DMS 273 (cell line): ENCODE results near the gene MAPKAPK5.
"Not testable (repeated sequence)": the region's sequence is repeated elsewhere in the genome, so short reads cannot be mapped to it uniquely, and the experiment has no call there.

Experiments
- DNase-seq: peaks from one replicate; lab custom pipeline; 2025; ENCODE audit not compliant: unreplicated experiment; lab: John Stamatoyannopoulos, UW

MAPKAPK5 gene

DNA sequence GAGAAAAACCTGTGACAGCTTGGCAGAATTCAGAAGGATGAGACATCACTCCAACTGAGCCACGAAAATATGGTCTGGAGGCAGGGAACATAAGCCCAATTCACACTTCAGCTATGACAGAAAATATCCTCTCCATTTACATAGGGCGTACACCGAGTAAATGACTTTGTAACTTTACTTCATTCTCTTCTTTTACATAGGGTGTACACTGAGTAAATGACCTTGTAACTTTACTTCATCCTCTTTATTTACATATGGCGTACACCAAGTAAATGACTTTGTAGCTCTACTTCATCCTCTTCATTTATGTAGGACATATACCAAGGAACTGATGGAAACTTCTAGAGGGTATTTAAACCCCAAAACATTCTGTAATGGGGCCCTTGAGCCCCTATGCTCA is 14.1 kb upstream of the MAPKAPK5 start:
- no peak for DNase-seq

DNA sequence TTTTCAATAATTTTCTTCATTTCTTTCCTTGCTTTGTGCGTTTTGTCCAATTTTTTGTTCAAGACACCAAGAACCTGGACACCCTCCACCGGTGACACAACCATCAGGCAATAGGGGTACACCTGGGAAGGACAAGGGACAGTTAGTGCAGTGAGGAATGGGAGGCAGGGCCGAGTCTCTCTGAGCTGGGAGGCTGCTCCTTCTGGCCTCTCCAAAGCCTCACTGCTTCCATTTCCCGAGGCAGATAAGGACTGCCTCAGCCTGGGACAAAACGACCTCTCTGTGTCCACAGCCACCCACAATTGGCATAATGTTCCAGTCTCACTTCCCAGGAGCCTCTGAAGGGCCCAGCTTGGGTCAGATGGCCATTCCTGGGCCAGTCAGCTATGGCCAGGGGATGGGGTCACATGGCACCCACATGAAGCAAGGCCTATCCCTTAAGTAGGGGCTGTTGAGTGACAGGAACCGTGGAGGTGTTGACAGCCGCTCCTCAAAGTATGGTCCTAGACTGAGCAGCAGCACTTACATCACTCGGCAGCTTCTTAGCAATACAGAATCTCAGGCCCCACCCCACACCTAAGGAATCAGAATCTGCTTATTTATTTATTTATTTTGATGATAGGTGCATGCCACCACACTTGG is 13.6 kb upstream of the MAPKAPK5 start:
- DNase-seq = no peak

DNA sequence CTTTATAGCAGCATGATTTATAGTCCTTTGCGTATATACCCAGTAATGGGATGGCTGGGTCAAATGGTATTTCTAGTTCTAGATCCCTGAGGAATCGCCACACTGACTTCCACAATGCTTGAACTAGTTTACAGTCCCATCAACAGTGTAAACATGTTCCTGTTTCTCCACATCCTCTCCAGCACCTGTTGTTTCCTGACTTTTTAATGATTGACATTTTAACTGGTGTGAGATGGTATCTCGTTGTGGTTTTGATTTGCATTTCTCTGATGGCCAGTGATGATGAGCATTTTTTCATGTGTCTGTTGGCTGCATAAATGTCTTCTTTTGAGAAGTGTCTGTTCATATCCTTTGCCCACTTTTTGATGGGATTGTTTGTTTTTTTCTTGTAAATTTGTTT is 12.4 kb upstream of the MAPKAPK5 start:
- not testable (repeated sequence) for DNase-seq

DNA sequence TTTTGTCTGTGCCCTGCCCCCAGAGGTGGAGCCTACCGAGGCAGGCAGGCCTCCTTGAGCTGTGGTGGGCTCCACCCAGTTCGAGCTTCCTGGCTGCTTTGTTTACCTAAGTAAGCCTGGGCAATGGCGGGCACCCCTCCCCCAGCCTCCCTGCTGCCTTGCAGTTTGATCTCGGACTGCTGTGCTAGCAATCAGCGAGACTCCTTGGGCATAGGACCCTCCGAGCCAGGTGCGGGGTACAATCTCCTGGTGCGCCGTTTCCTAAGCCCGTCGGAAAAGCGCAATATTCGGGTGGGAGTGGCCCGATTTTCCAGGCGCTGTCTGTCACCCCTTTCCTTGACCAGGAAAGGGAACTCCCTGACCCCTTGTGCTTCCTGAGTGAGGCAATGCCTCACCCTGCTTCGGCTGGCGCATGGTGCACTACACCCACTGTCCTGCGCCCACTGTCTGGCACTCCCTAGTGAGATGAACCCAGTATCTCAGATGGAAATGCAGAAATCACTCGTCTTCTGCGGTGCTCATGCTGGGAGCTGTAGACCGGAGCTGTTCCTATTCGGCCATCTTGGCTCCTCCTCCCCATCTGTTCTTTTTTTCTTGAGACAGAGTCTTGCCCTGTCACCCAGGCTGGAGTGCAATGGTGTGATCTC is 7.2 kb upstream of the MAPKAPK5 start:
- peak; percentile 6 for DNase-seq

DNA sequence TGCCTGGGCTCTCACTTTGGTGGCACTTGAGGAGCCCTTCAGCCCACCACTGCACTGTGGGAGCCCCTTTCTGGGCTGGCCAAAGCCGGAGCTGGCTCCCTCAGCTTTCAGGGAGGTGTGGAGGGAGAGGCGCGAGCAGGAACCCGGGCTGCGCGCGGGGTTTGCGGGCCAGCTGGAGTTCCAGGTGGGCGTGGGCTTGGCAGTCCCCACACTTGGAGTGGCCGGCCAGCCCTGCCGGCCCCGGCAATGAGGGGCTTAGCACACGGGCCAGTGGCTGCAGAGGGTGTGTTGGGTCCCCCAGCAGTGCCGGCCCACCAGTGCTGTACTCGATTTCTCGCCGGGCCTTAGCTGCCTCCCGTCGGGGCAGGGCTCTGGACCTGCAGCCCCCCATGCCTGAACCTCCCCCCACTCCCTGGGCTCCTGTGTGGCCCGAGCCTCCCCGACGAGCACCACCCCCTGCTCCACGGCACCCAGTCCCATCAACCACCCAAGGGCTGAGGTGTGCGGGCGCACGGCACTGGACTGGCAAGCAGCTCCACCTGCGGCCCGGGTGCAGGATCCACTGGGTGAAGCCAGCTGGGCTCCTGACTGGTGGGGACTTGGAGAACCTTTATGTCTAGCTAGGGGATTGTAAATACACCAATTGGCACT is 6.4 kb upstream of the MAPKAPK5 start:
- DNase-seq = not testable (repeated sequence)

DNA sequence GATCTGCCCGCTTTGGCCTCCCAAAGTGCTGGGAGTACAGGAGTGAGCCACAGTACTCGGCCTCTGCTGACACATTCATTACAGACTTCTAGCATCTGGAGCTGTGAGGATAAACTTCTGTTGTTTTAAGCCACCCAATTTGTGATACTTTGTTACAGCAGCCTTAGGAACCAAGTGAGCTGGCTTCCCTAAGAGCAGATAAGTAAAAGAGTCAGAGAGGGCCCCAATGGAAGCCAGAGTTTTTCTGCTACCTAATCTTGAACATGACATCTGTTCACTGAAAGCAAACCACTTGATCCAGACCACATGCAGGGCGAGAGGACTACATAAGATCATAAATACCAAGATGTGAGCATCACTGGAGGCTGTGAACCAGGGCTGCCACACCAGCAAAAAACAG is 3.7 kb upstream of the MAPKAPK5 start:
- peak; percentile 64 for DNase-seq

DNA sequence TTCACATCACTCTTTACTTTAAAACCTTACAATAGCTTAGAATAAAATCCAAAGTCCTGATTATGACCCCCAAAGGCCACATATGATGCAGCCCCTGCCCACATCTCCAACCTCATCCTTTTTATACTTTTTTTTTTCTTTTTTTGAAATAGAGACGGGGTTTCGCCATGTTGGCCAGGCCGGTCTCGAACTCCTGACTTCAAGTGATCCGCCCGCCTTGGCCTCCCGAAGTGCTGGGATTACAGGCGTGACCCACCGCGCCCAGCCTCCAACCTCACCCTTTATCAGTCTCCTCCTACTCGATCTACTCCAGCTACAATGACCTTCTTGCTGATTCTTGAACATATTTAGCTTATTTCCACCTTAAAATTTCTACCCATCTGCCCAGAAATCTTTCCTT is 1.2 kb upstream of the MAPKAPK5 start:
- peak; percentile 11 for DNase-seq

DNA sequence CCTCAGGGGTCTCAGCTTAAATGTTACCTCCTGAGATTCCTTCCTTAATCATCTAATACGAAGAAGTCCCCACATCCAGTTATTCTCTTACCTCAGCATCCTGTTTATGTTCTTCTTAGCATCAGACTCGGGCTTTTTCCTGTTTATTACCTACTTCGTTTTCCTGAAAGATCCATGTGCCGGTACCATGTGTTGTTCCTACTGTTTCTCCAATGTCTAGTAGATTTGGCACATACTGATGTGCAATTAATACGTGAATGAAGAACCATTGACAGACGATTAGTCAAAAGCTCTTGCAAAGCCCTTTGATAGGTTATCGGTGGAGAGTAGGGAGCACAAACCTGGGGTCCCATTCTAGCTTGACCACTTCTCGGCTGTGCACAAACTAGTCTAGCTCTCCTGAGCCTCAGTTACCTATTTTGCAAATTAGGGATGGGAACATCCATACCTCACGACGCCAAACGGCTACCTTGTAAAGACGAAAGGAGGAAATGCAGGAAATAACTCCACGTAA is 735 bp upstream of the MAPKAPK5 start:
- DNase-seq = peak; percentile 34

DNA sequence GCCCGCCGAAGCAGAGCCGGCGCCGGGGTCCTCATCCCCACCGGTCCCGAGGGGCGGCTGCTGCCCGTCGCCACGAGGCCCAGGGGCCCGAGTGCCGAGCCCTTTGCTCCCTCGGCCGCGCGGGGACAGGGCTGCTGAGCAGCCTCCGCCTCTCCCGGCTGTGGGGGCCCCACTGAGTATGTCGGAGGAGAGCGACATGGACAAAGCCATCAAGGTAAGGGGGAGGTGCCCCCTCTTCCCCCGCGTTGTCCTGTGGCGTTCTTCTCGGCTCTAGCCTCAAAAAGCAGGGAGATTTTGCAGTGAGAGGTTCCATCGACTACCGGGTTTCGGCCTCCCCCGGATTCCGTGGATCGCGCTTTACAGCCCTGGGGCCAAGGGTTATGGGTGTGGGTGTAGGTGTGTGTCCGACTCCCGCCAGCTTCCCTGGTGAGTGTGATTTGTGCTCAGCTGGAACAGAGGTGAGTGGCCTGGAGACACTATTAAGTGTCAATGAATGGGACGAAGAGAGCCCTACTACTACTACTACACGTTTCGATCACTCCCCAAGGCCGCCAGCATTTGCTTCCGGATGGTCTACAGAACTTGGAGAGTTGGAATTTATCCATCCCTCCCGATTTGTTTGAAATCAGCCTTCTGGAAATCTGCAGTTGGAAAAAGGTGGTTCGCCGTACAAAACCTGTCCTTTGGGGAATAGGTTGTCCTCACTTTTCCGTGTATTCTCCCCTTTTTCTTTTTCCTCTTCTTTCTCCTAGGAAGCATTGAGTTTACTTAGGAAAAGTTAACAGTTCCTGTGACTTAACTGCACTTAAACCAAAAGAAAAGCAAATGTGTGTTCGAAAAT is 748 bp downstream of the MAPKAPK5 start:
- DNase-seq = peak; percentile 59

DNA sequence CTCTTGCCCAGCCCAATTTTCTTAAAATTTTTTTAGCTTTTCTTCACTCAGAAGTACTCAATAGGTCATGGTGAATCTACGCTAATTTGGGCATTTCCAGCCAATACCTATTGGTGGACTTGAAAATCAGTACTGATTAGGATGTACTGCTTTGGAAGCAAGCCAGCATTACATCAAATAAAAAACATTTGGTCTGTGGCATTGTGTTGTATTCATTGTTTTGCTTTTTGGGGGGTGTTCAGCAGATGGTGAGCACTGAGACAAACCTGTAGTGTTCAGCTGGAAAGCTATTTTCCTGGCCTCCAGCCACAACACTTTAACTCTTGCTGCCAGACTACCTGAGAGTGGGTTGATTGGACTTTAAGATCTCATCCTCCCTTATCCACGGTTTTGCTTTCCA is 4.0 kb downstream of the MAPKAPK5 start:
- DNase-seq = peak; percentile 42

DNA sequence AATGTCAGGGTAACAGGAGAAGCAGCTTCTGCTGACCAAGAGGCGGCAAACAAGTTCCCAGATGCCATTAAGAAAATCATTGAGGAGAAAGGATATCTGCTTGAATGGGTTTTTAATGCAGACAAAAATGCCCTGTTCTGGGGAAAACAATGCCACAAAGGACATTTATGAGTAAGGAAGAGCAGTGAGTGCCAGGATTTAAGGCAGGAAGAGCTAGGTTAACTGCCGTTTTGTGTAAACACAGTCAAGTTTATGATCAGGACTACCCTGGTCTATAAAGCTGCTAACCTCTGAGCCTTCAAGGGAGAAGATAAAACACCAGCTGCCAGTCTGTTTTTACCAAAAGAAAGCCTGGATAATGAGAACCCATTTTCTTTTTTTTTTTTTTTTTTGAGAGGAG is 8.5 kb downstream of the MAPKAPK5 start:
- DNase-seq = no peak

DNA sequence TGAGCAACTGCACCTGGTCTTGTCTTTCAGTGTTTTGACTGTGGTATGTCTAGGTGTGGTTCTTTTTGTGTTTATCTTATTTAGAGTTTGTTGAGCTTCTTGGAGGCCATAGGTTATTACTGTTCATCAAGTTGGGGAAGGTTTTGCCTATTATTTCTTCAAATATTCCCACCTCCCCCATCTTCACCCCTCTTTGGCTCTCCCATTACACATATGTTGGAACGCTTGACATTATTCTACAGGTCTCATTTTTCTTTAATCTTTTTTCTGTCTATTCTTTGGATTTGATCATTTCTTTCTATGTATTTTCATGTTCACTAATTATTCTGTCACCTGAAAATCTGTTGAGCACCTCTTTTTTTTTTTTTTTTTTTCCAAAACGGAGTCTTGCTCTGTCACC is 16.2 kb downstream of the MAPKAPK5 start:
- no peak for DNase-seq

DNA sequence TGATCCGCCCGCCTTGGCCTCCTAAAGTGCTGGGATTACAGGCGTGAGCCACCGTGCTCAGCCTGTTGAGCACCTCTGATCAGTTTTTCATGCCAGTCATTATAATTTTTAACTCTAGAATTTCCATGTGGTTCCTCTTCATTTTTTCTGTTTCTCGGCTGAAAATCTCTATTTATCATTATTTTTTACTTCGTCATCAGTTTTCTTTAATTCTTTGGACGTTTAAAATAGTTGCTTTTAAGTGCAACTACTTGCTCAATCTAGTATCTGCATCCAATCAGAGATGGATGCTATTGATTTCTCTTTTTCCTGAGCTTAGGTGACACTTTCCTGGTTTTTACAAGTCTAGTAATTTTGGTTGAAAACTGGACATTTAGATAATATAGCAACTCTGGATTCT is 16.8 kb downstream of the MAPKAPK5 start:
- DNase-seq = no peak

DNA sequence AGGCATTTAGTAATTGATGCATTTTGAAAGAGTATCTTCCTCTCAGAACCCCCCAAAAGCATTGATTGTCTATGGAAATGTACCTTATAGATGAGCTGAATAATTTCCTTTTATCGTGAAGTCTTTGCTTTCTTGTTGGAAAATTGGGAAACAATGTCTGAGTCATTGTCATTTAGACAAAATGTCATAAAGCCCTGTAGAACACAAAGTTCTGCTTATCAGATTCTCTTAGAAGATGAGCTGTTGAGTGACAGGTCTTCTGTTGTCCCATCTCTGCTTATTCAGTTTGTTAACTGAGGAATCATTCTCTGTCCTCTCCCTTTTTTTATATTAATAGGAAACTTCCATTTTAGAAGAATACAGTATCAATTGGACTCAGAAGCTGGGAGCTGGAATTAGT is 22.9 kb downstream of the MAPKAPK5 start:
- DNase-seq = no peak

DNA sequence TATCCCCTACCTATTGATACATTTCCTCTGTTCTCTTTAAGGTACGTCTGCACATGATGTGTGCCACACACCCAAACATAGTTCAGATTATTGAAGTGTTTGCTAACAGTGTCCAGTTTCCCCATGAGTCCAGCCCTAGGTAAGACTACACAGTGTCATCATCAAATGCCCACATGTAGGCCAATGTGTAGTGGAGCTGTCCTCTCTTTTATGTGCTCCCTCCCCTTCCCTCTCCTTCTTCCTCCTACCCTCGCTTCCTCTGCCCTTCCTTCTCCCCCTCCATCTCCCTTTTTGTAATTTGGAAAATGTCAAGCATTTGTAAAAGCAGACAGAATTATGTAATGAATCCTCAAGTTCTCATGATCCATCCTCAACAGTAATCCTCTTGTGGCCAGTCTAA is 25.5 kb downstream of the MAPKAPK5 start:
- no peak for DNase-seq

DNA sequence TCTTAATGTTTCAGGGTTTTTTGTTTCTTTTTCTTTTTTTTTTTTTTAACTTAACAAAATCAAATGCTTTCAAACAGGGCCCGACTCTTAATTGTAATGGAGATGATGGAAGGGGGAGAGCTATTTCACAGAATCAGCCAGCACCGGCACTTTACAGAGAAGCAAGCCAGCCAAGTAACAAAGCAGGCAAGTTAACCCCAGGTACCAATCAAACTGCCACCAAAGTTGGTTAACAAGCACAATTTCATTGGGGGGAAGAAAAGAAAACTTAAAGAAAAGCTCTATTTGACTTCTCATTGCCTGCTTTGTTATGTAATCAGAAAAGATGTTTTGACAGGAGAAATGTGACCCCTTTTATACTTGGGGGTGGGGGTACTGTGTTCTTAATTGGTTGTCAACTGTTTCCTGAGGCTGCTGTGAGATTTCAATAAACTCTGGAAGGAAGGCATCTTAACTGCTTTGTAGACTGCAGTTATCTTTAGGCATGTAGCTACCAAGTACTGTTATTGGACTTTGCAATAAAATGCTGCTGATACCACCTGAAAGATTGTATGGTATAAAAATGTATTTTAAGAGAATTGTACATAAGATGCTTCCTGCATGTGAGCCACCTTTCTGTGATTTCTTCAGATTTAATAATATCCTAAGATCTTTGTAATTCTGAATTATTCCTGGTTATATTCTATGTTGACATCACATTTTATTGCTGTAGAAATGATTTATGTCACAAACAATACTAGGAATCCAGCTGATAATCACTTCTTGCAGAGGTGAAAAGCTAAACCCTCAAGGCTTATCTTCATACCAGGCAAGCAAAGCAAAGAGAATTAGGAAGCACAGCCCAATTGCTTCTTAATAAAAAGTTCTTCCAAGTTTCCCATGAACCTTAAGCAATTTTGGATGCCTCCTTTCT is 26.9 kb downstream of the MAPKAPK5 start:
- DNase-seq = no peak

DNA sequence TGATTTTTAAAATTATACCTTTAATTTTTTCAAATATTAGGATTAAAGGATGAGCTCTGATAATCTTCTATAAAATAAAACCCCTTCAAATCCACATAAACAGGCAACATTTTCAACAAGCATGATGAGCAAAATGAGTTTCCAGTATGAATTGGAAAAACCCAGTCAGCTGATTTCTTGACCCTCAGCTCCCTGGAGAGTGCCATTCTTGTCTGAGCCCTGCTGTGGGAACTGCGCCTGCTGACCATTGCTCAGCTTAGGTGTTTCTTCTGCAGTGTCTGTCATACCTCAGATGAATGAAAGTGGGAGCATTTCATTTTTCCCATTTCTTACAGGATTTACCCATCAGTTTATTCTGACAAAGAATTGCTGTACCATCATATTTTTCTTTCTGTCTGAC is 27.6 kb downstream of the MAPKAPK5 start:
- DNase-seq = no peak

DNA sequence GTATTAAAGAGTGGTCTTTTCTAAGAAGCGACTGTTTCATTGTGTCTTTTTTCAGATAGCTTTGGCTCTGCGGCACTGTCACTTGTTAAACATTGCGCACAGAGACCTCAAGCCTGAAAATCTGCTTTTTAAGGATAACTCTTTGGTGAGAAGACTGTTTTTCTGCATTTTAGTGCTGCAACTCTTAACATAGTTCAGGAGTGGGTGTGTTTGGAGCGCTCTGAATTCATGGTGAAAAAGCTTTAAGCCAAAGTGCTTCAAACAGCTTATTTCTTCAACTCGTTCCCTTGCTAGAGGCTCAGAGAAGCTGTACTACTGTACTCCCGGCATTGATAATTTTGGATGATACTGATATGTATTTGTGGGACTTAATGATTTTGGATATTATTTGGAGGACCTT is 28.2 kb downstream of the MAPKAPK5 start:
- DNase-seq = no peak

DNA sequence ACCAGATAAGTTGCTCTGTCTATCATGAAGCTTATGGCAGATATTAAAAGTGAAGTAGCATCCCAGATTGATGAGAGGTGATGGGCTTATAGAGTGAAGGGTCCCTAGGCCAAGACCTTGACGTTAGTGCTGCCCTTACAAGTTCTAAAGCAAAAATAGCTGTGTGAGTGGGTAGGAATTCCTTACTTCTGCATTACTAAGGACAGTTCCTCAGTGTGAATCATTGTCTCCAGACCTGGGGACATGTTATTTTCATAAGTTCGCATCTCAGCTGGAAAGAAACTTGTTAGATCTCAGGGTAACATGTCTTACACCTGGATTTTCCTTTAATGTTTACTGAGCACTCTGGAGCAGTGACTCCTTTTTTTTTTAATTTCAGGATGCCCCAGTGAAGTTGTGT is 28.7 kb downstream of the MAPKAPK5 start:
- no peak for DNase-seq

DNA sequence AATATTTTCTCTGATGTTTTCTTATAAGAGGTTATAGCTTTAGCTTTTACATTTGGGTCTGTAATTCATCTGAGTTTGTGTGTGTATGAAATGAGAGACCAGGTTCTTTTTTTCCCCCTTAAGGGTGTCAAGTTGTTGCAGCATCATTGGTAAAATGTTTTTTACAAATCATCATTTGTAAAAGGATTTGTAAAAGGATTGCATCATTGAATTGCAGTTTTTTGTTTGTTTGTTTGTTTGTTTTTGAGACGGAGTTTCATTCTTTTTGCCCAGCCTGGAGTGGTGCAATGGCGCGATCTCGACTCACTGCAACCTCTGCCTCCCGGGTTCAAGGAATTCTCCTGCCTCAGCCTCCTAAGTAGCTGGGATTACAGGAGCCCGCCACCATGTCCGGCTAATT is 31.1 kb downstream of the MAPKAPK5 start:
- DNase-seq = no peak
